ENCODE measurements around the gene HOXD8. TPM values are rescaled to one million over a fixed set of nuclear protein-coding genes. Genes with fewer than 3 reads are reported as not detected.

Gene HOXD8
- total RNA-seq, 1 donor from 2014 or later = not detected

GRCh38 chr2:176156301-176156806, 26.8 kb downstream of the HOXD8 start:
- H3K4me1 Mint-ChIP-seq = peaks cover 3% of the 10 kb centered on the region
- no peak for TF ChIP-seq CTCF (IDR thresholded peaks at IDR 0.05)
- no peak overlapping the region for H3K27ac Mint-ChIP-seq
- H3K36me3 Mint-ChIP-seq (ENCODE audit: low read depth) = no peaks in the 10 kb centered on the region
- CTCF ChIA-PET = no interaction called here
- no peak overlapping the region for H3K4me3 Mint-ChIP-seq
- ATAC-seq (ENCODE audit: low read depth) (no peak), DNase-seq (no peak)
- POLR2A ChIA-PET = no interaction called here
- H3K27me3 Mint-ChIP-seq = peaks cover 51% of the 10 kb centered on the region
- intact Hi-C loops (cut with micrococcal nuclease) = loop anchor here (2.0 kb wide), 1 partner anchor 24 kb away; no protein-coding TSS in a partner anchor
- no peaks in the 10 kb centered on the region for H3K9me3 Mint-ChIP-seq

GRCh38 chr2:176156807-176157498, 27.4 kb downstream of the HOXD8 start, which contains the start of gene HOXD3:
Gene HOXD3, plus strand, starts transcription at chr2:176157307. Its CDS starts 11,808 bp downstream, at chr2:176169115.
- ATAC-seq (ENCODE audit: low read depth) = no peak
- intact Hi-C loops (cut with micrococcal nuclease) = loop anchor here (2.0 kb wide), 1 partner anchor 24 kb away; no protein-coding TSS in a partner anchor
- TF ChIP-seq CTCF (IDR thresholded peaks at IDR 0.05) = no peak
- peaks cover 54% of the 10 kb centered on the region for H3K27me3 Mint-ChIP-seq
- POLR2A ChIA-PET = no interaction called here
- H3K9me3 Mint-ChIP-seq = no peaks in the 10 kb centered on the region
- CTCF ChIA-PET = no interaction called here
- H3K4me3 Mint-ChIP-seq = no peak within 1 kb of the TSS
- H3K4me1 Mint-ChIP-seq = peaks cover 3% of the 10 kb centered on the region
- H3K27ac Mint-ChIP-seq = no peak within 1 kb of the TSS
- no peaks in the 10 kb centered on the region for H3K36me3 Mint-ChIP-seq (ENCODE audit: low read depth)
- no peak for DNase-seq

- Mint-ChIP-seq H3K36me3 (ENCODE audit: low read depth) (no peaks in the 10 kb centered on the region), H3K27me3 (peaks cover 58% of the 10 kb centered on the region), H3K4me3 (no peak overlapping the region), H3K4me1 (peaks cover 3% of the 10 kb centered on the region), H3K9me3 (no peaks in the 10 kb centered on the region), H3K27ac (no peak overlapping the region)
- TF ChIP-seq CTCF (IDR thresholded peaks at IDR 0.05) = no peak
- DNase-seq = no peak
- ATAC-seq (ENCODE audit: low read depth) = no peak
- intact Hi-C loops (cut with micrococcal nuclease) = loop anchor here (2.0 kb wide), 2 partner anchors 25 to 79 kb away; no protein-coding TSS in a partner anchor
- ChIA-PET POLR2A (no interaction called here), CTCF (no interaction called here)
These were observed 28.1 kb downstream of the HOXD8 start for GRCh38 chr2:176157499-176158185.

- H3K27ac Mint-ChIP-seq = no peak overlapping the region
- POLR2A ChIA-PET = no interaction called here
- H3K36me3 Mint-ChIP-seq (ENCODE audit: low read depth) = no peaks in the 10 kb centered on the region
- ATAC-seq (ENCODE audit: low read depth) (no peak), DNase-seq (no peak)
- H3K4me1 Mint-ChIP-seq = peaks cover 3% of the 10 kb centered on the region
- CTCF ChIA-PET = no interaction called here
- H3K27me3 Mint-ChIP-seq = peaks cover 58% of the 10 kb centered on the region
- H3K4me3 Mint-ChIP-seq = no peak overlapping the region
- intact Hi-C loops (cut with micrococcal nuclease) = loop anchor here (2.0 kb wide), 1 partner anchor 79 kb away; no protein-coding TSS in a partner anchor
- TF ChIP-seq CTCF (IDR thresholded peaks at IDR 0.05) = no peak
- H3K9me3 Mint-ChIP-seq = no peaks in the 10 kb centered on the region
These were observed 28.7 kb downstream of the HOXD8 start for GRCh38 chr2:176158186-176158591.
